Peyer's patch (tissue), 4 donors: ENCODE results near the gene THAP3. TPM values are rescaled to one million over a fixed set of nuclear protein-coding genes. Genes with fewer than 3 reads are reported as not detected.

Experiments used
- DNase-seq, 3 donors: peaks; one replicate each; pipeline ENCODE4 v3.0.0-alpha.2; 2017 to 2019
- H3K27ac ChIP-seq, 4 donors: fragments of 200-600 bp; sonication (generic); one replicate each; pipeline ENCODE4 v1.5.1; 2016 to 2019
- H3K27me3 ChIP-seq, 2 donors: fragments of 200-600 bp; sonication (generic); one replicate each; pipeline ENCODE4 v1.5.1; 2019
- H3K36me3 ChIP-seq, 3 donors: fragments of 200-600 bp; sonication (generic); one replicate each; pipeline ENCODE4 v1.5.1; 2016 to 2019
- H3K4me1 ChIP-seq, 4 donors: fragments of 200-600 bp; sonication (generic); one replicate each; pipeline ENCODE4 v1.5.1; 2016 to 2019
- H3K4me3 ChIP-seq, 4 donors: fragments of 200-600 bp; sonication (generic); 1 replicate in 3 of 4; 2 replicates in 1 of 4; pipeline ENCODE4 v1.5.1; 2016 to 2019; ENCODE audit warnings: mild to moderate bottlenecking in 1 of 4
- H3K9me3 ChIP-seq, 4 donors: fragments of 200-600 bp; sonication (generic); one replicate each; pipeline ENCODE4 v1.5.1; 2016 to 2019; ENCODE audit warnings: mild to moderate bottlenecking in 1 of 4
- POLR2A ChIP-seq, 2 donors: fragments of 450-650 bp; IDR thresholded peaks; one replicate each; pipeline ENCODE4 v1.5.1; 2017; ENCODE audit warnings: antibody characterized with exemption in 2 of 2, mild to moderate bottlenecking in 2 of 2, moderate library complexity in 2 of 2
- total RNA-seq, 4 donors: library from RNA; depleted of rRNA; stranded (reverse); fragments of >200 nt; gene quantifications; one replicate each; pipeline ENCODE4 v1.1.0, GENCODE V29; 2016
- TF ChIP-seq, protein P1 (sequence below), 6 experiments: fragments of 450-650 bp in 4 of 6; fragments of 200-600 bp in 2 of 6; sonication (generic) in 1 of 6; IDR thresholded peaks; one replicate each; pipeline ENCODE4 v1.5.1; 2017 to 2019; ENCODE audit warnings: antibody characterized with exemption in 6 of 6, mild to moderate bottlenecking in 3 of 6, moderate library complexity in 1 of 6

THAP3 gene
- total RNA-seq, 4 donors from 2014 or later = 9.9 to 22.8 (median 18.8) TPM

DNA sequence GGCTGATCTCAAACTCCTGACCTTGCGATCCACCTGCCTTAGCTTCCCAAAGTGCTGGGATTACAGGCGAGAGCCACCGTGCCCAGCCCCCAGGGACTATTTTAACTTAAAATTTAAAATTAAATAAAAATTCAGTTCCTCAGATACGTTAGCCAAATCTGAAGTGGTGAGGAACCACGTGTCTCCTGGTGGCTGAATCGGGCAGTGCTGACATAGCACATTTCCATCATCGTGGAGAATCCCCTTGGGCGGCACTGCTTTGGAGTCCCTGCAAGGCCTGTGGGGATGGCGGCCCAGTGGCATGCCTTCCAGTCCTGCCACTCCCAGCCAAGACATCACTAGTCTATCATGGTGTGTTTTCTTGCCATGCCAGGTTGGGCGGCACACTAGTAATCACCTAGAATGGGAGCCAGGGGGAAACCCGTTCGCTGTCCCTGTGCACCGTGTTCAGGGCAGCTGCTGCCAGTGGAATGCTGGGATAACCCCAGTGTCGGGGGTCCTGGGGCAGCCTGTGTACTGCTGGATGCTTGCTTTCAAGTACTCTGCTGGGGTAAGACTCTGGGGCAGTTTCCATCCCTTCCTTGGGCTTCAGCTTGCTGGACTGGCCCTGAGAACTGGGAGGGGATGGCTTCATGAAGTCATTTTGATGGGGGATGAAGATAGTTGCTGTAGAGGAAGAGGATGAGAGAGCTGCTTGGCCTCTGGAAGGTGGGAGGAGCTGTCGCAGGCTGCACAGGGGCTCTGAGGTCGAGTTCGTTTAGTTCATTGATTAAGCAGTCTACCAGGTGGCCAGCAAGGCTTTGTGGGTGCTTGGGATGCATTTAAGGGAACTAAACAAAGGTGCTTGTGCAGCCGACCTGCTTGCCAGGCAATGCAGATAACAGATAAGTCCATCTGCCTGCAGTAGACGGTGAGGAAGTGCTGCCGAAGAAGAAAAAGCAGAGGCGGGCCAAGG is 40.3 kb upstream of the THAP3 start:
- TF ChIP-seq POLR2A (IDR thresholded peaks at IDR 0.05) = no peak
- TF ChIP-seq, protein P1, sequence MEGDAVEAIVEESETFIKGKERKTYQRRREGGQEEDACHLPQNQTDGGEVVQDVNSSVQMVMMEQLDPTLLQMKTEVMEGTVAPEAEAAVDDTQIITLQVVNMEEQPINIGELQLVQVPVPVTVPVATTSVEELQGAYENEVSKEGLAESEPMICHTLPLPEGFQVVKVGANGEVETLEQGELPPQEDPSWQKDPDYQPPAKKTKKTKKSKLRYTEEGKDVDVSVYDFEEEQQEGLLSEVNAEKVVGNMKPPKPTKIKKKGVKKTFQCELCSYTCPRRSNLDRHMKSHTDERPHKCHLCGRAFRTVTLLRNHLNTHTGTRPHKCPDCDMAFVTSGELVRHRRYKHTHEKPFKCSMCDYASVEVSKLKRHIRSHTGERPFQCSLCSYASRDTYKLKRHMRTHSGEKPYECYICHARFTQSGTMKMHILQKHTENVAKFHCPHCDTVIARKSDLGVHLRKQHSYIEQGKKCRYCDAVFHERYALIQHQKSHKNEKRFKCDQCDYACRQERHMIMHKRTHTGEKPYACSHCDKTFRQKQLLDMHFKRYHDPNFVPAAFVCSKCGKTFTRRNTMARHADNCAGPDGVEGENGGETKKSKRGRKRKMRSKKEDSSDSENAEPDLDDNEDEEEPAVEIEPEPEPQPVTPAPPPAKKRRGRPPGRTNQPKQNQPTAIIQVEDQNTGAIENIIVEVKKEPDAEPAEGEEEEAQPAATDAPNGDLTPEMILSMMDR (IDR thresholded peaks at IDR 0.05) = peak in 4 of 6 experiments; percentile 4 to 23 (median 13)
- no peak overlapping the region for H3K27ac ChIP-seq
- peaks cover 9 to 32% (median 13%) of the 10 kb centered on the region in 4 donors for H3K4me1 ChIP-seq
- H3K9me3 ChIP-seq = no peaks in the 10 kb centered on the region
- H3K27me3 ChIP-seq = no peaks in the 10 kb centered on the region
- no peak for DNase-seq
- H3K4me3 ChIP-seq = no peak overlapping the region
- H3K36me3 ChIP-seq = peaks cover 0 to 23% (median 0%) of the 10 kb centered on the region in 3 donors

DNA sequence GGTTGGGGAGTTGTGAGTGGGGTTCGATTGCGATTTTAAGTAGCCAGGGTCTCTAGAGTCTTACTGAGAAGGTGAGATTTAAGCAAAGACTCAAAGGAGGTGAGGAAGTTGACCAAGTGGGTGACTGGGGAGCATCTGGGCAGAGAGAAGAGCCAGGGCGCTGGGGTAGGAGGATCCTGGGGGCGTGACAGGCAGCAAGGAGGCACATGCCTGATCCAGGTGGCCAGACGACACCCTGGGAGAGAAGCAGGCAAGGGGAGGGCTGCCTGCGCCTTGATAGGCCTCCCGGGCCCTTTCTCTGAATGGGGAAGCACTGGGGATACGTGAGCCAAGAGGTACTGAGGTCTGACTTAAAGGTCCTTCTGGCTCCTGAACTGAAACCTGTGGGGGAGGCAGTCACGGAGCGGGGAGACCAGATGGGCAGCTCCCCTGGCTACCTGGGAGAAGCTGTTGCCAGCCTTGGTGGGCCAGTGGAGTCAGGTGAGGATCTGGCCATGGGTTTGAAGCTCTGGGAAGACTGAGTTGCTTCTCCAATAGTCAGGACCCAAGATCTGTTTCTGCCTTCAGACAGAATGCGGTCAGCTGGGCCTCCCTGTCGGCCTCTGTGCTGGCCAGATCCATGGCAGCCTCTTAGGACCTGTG is 39.5 kb upstream of the THAP3 start:
- H3K27ac ChIP-seq = no peak overlapping the region
- TF ChIP-seq POLR2A (IDR thresholded peaks at IDR 0.05) = no peak
- TF ChIP-seq, protein P1 (IDR thresholded peaks at IDR 0.05) = peak in 1 of 6 experiments; percentile 16
- no peak overlapping the region for H3K4me3 ChIP-seq
- no peaks in the 10 kb centered on the region for H3K9me3 ChIP-seq
- H3K36me3 ChIP-seq = peaks cover 0 to 31% (median 0%) of the 10 kb centered on the region in 3 donors
- H3K4me1 ChIP-seq = peaks cover 8 to 31% (median 12%) of the 10 kb centered on the region in 4 donors
- H3K27me3 ChIP-seq = no peaks in the 10 kb centered on the region
- no peak for DNase-seq

DNA sequence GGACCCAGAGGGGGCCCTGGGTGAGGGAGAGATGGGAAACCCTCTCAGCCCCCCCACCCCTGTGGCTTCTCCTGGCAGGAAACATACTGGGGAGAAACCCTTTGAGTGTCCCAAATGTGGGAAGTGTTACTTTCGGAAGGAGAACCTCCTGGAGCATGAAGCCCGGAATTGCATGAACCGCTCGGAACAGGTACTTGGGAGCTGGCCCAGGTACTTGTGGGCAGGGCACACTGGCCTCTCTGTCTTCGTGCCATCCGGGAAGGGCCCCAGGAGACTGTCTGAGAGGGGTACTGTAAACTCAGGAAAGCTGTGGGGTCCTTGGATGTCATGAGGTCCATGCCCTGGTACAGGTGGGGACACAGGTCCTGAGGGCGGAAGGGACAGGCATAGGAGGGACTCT is 38.8 kb upstream of the THAP3 start:
- no peaks in the 10 kb centered on the region for H3K9me3 ChIP-seq
- no peak overlapping the region for H3K27ac ChIP-seq
- peaks cover 3 to 24% (median 7%) of the 10 kb centered on the region in 4 donors for H3K4me1 ChIP-seq
- no peak for DNase-seq
- peaks cover 0 to 35% (median 0%) of the 10 kb centered on the region in 3 donors for H3K36me3 ChIP-seq
- no peak overlapping the region for H3K4me3 ChIP-seq
- no peaks in the 10 kb centered on the region for H3K27me3 ChIP-seq
- no peak for TF ChIP-seq POLR2A (IDR thresholded peaks at IDR 0.05)
- TF ChIP-seq, protein P1 (IDR thresholded peaks at IDR 0.05) = no peak

DNA sequence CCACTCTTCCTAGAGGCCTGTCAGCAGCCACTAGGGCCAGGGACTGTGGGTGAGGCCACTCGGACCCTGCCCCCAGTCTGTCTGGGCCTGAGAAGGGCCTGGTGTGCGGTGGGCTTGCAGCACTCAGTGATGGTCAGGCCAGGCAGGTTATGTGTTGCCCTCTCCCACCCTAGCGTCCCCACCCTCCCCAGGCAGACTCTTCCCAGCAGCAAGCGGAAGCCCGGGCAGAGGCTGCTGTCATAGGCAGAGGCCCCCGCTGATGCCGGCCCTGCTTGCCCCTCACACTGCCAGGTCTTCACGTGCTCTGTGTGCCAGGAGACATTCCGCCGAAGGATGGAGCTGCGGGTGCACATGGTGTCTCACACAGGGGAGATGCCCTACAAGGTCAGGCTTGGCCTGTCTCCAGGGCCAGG is 38.3 kb upstream of the THAP3 start:
- Histone ChIP-seq H3K9me3 (no peaks in the 10 kb centered on the region), H3K27me3 (no peaks in the 10 kb centered on the region), H3K27ac (no peak overlapping the region), H3K4me3 (no peak overlapping the region), H3K36me3 (peaks cover 0 to 41% (median 0%) of the 10 kb centered on the region in 3 donors), H3K4me1 (peaks cover 0 to 19% (median 2%) of the 10 kb centered on the region in 4 donors)
- DNase-seq = no peak
- TF ChIP-seq POLR2A (IDR thresholded peaks at IDR 0.05) = no peak
- TF ChIP-seq, protein P1 (IDR thresholded peaks at IDR 0.05) = no peak

DNA sequence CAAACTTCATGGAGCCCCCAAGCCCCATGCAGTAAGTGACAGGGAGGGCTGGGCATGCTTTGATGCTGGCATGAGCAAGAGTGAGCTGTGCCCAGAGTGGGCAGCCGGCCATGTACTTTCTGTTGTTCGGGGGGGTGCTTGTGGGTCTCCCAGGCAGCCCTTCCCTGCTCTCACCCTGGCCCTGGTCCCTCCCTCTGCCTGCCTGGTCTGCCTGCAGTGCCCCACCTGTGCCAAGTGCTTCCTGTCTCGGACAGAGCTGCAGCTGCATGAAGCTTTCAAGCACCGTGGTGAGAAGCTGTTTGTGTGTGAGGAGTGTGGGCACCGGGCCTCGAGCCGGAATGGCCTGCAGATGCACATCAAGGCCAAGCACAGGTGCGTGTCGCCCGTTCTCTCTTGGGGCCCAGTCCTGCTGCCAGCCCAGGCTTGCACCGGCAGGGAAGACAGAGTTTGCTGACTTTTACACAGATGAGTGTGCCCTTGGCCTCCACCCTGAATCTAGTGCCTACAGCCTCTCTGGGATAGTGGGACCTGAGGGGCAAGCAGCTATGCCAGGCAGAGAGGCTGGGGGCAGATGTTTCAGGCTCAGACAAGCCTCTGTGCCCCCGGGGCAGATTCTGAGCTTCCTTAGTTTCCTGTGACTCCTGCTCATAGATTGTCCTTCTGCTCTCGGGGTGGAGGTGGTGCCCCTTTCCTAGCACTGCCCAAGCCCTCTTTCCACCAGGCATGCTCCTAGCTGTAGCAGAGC is 37.2 kb upstream of the THAP3 start:
- no peak for DNase-seq
- Histone ChIP-seq H3K36me3 (peaks cover 0 to 42% (median 0%) of the 10 kb centered on the region in 3 donors), H3K27me3 (no peaks in the 10 kb centered on the region), H3K27ac (no peak overlapping the region), H3K4me3 (no peak overlapping the region), H3K9me3 (no peaks in the 10 kb centered on the region), H3K4me1 (peaks cover 0 to 8% (median 0%) of the 10 kb centered on the region in 4 donors)
- TF ChIP-seq POLR2A (IDR thresholded peaks at IDR 0.05) = no peak
- TF ChIP-seq, protein P1 (IDR thresholded peaks at IDR 0.05) = no peak
